MV-4-11 (cell line): ENCODE measurements around the gene OR56A4.
"Not testable (repeated sequence)": the region's sequence is repeated elsewhere in the genome, so short reads cannot be mapped to it uniquely, and the experiment has no call there.

Experiments
- DNase-seq: peaks from one replicate; lab custom pipeline; 2025; lab: John Stamatoyannopoulos, UW

The OR56A4 gene

DNA sequence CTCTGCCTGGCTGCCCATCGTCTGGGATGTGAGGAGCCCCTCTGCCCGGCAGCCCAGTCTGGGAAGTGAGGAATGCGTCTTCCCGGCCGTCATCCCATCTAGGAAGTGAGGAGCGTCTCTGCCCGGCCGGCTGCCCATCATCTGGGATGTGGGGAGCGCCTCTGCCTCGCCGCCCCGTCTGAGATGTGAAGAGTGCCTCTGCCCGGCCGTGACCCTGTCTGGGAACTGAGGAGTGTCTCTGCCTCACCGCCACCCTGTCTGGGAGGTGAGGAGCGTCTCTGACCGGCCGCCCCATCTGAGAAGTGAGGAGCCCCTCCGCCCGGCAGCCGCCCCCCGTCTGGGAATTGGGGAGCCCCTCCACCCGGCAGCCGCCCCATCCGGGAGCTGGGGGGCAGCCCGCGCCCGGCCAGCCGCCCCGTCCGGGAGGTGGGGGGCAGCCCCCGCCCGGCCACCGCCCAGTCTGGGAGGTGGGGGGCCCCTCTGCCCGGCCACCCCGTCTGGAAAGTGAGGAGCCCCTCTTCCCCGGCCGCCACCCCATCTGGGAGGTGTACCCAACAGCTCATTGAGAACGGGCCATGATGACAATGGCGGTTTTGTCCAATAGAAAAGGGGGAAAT is 45.9 kb downstream of the OR56A4 start:
- DNase-seq: not testable (repeated sequence)

- DNase-seq: no peak
Measured at GRCh38 chr11:5955586-5955985, 51.2 kb downstream of the OR56A4 start.
